Measurements from ENCODE around the gene FAM237B. TPM values are rescaled to one million over a fixed set of nuclear protein-coding genes. Genes with fewer than 3 reads are reported as not detected.

The FAM237B gene
- total RNA-seq, 1 experiment from 2014 or later, result not detected

GRCh38 chr7:90288154-90288553, 33.0 kb downstream of the FAM237B start:
- Mint-ChIP-seq H3K27ac (ENCODE audit: unreplicated experiment) (no peak overlapping the region), H3K4me3 (ENCODE audit: low read depth, unreplicated experiment) (no peak overlapping the region), H3K27me3 (ENCODE audit: unreplicated experiment) (no peaks in the 10 kb centered on the region), H3K4me1 (ENCODE audit: low read depth, unreplicated experiment) (no peaks in the 10 kb centered on the region), H3K36me3 (ENCODE audit: insufficient read depth, unreplicated experiment) (no peaks in the 10 kb centered on the region), H3K9me3 (ENCODE audit: low read depth, unreplicated experiment) (no peaks in the 10 kb centered on the region)
- CTCF ChIA-PET, result no interaction called here
- intact Hi-C loops (cut with micrococcal nuclease; ENCODE audit: unreplicated experiment), result no loop called here
- no peak for TF ChIP-seq CTCF (IDR thresholded peaks at IDR 0.05; ENCODE audit: unreplicated experiment)
- no TSS peak for BruUV-seq (replicated peaks)
- DNase-seq, result no peak

- intact Hi-C loops (cut with micrococcal nuclease; ENCODE audit: unreplicated experiment), result no loop called here
- H3K36me3 Mint-ChIP-seq (ENCODE audit: insufficient read depth, unreplicated experiment), result no peaks in the 10 kb centered on the region
- no peak overlapping the region for H3K27ac Mint-ChIP-seq (ENCODE audit: unreplicated experiment)
Observed at GRCh38 chr7:90276033-90276728, 44.9 kb downstream of the FAM237B start.

GRCh38 chr7:90274161-90274560, 46.9 kb downstream of the FAM237B start:
- Mint-ChIP-seq H3K4me3 (ENCODE audit: low read depth, unreplicated experiment) (no peak overlapping the region), H3K27ac (ENCODE audit: unreplicated experiment) (no peak overlapping the region), H3K4me1 (ENCODE audit: low read depth, unreplicated experiment) (peaks cover 8% of the 10 kb centered on the region), H3K9me3 (ENCODE audit: low read depth, unreplicated experiment) (no peaks in the 10 kb centered on the region), H3K27me3 (ENCODE audit: unreplicated experiment) (no peaks in the 10 kb centered on the region), H3K36me3 (ENCODE audit: insufficient read depth, unreplicated experiment) (no peaks in the 10 kb centered on the region)
- no peak for DNase-seq
- no TSS peak for BruUV-seq (replicated peaks)
- intact Hi-C loops (cut with micrococcal nuclease; ENCODE audit: unreplicated experiment), result no loop called here
- TF ChIP-seq CTCF (IDR thresholded peaks at IDR 0.05; ENCODE audit: unreplicated experiment), result no peak
- CTCF ChIA-PET, result no interaction called here

More at GRCh38 chr7:90276033-90276728, 44.9 kb downstream of the FAM237B start:
- no peak for DNase-seq
- H3K4me1 Mint-ChIP-seq (ENCODE audit: low read depth, unreplicated experiment), result no peaks in the 10 kb centered on the region
- CTCF ChIA-PET, result no interaction called here
- BruUV-seq (replicated peaks), result no TSS peak
- H3K4me3 Mint-ChIP-seq (ENCODE audit: low read depth, unreplicated experiment), result no peak overlapping the region
- H3K27me3 Mint-ChIP-seq (ENCODE audit: unreplicated experiment), result no peaks in the 10 kb centered on the region
- H3K9me3 Mint-ChIP-seq (ENCODE audit: low read depth, unreplicated experiment), result no peaks in the 10 kb centered on the region
- no peak for TF ChIP-seq CTCF (IDR thresholded peaks at IDR 0.05; ENCODE audit: unreplicated experiment)

GRCh38 chr7:90272242-90272641, 48.9 kb downstream of the FAM237B start:
- CTCF ChIA-PET, result no interaction called here
- intact Hi-C loops (cut with micrococcal nuclease; ENCODE audit: unreplicated experiment), result no loop called here
- no peak for DNase-seq
- TF ChIP-seq CTCF (IDR thresholded peaks at IDR 0.05; ENCODE audit: unreplicated experiment), result no peak
- H3K9me3 Mint-ChIP-seq (ENCODE audit: low read depth, unreplicated experiment), result no peaks in the 10 kb centered on the region
- no peak overlapping the region for H3K4me3 Mint-ChIP-seq (ENCODE audit: low read depth, unreplicated experiment)
- H3K27me3 Mint-ChIP-seq (ENCODE audit: unreplicated experiment), result no peaks in the 10 kb centered on the region
- BruUV-seq (replicated peaks), result no TSS peak
- H3K36me3 Mint-ChIP-seq (ENCODE audit: insufficient read depth, unreplicated experiment), result no peaks in the 10 kb centered on the region
- peaks cover 13% of the 10 kb centered on the region for H3K4me1 Mint-ChIP-seq (ENCODE audit: low read depth, unreplicated experiment)
- no peak overlapping the region for H3K27ac Mint-ChIP-seq (ENCODE audit: unreplicated experiment)

Data from Calu3 (cell line).